Osteoblast (primary cell): ENCODE data around the gene LTBP1. TPM values are rescaled to one million over a fixed set of nuclear protein-coding genes. Genes with fewer than 3 reads are reported as not detected.

Experiments
- DNase-seq: peaks from one replicate; pipeline ENCODE4 v3.0.0; 2011; ENCODE audit warnings: low spot score, mixed read lengths; ENCODE audit not compliant: insufficient read length; ENCODE audit errors: missing footprints
- H2AFZ ChIP-seq: 2 replicates; pipeline ENCODE4 v1.6.0; 2011; ENCODE audit warnings: mild to moderate bottlenecking, low read length
- H3K27ac ChIP-seq: 2 replicates; pipeline ENCODE4 v1.5.1; 2011; ENCODE audit warnings: mild to moderate bottlenecking, low read depth, low read length, moderate library complexity
- H3K27me3 ChIP-seq: 2 replicates; pipeline ENCODE4 v1.6.0; 2012; ENCODE audit warnings: mild to moderate bottlenecking, control low read depth, inconsistent platforms, low read length, moderate library complexity; ENCODE audit not compliant: insufficient read depth
- H3K36me3 ChIP-seq: 2 replicates; pipeline ENCODE4 v1.5.1; 2011; ENCODE audit warnings: mild to moderate bottlenecking, low read length, control low read depth, moderate library complexity; ENCODE audit not compliant: insufficient read depth
- H3K4me1 ChIP-seq: 2 replicates; pipeline ENCODE4 v1.5.1; 2011; ENCODE audit warnings: mild to moderate bottlenecking, low read length, control low read depth, moderate library complexity; ENCODE audit not compliant: insufficient read depth
- H3K4me2 ChIP-seq: 2 replicates; pipeline ENCODE4 v1.6.0; 2011; ENCODE audit warnings: mild to moderate bottlenecking, low read length; ENCODE audit not compliant: insufficient read depth
- H3K4me3 ChIP-seq: fragments of 200-600 bp; sonication (generic); 3 replicates; pipeline ENCODE4 v1.5.1; 2012; ENCODE audit warnings: mild to moderate bottlenecking, low read length, inconsistent platforms; ENCODE audit not compliant: insufficient read depth
- H3K79me2 ChIP-seq: 2 replicates; pipeline ENCODE4 v1.6.0; 2012; ENCODE audit warnings: mild to moderate bottlenecking, low read length, control low read depth, inconsistent platforms; ENCODE audit not compliant: insufficient read depth
- H3K9me3 ChIP-seq: 2 replicates; pipeline ENCODE4 v1.5.1; 2011; ENCODE audit warnings: low read depth, low read length, control low read depth
- H4K20me1 ChIP-seq: 2 replicates; pipeline ENCODE4 v1.6.0; 2012; ENCODE audit warnings: mild to moderate bottlenecking, low read length, control low read depth; ENCODE audit not compliant: insufficient read depth
- CTCF ChIP-seq: IDR thresholded peaks from 2 replicates; pipeline ENCODE4 v1.5.1; 2011; ENCODE audit warnings: mild to moderate bottlenecking, low read depth, low read length, moderate library complexity; ENCODE audit errors: extremely low read depth
- total RNA-seq: library from RNA; depleted of rRNA; stranded (reverse); fragments of >200 nt; gene quantifications from 2 replicates; pipeline ENCODE4 v1.2.3, GENCODE V29; 2012

The LTBP1 gene
- total RNA-seq, 1 donor = 224 TPM

DNA sequence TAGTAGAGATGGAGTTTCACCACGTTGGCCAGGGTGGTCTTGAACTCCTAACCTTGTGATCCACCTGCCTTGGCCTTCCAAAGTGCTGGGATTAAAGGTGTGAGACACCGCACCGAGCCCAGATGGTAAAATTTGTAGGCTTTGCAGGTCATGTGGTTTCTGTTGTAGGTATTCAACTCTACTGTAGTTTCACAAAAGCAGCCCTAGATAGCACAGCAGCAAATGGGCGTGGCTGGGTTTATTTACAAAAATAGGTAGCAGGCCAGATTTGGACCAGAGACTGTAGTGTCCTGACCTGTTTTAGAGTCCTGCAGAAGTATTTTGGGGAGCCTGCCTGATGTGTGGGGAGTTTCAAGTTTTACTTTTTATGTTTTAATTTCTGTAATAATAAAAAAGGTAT is 445.6 kb downstream of the LTBP1 start:
- no peak for DNase-seq
- no peak overlapping the region for H2AFZ ChIP-seq
- no peaks in the 10 kb centered on the region for H4K20me1 ChIP-seq
- no peak overlapping the region for H3K4me3 ChIP-seq
- H3K4me1 ChIP-seq = no peaks in the 10 kb centered on the region
- H3K9me3 ChIP-seq = no peaks in the 10 kb centered on the region
- H3K79me2 ChIP-seq = no peaks in the 10 kb centered on the region
- H3K4me2 ChIP-seq = no peak overlapping the region
- no peaks in the 10 kb centered on the region for H3K27me3 ChIP-seq
- H3K27ac ChIP-seq = no peak overlapping the region
- H3K36me3 ChIP-seq = peaks cover 23% of the 10 kb centered on the region
- no peak for TF ChIP-seq CTCF

GRCh38 chr2:33395034-33395433 is 448.3 kb downstream of the LTBP1 start:
- peaks cover 19% of the 10 kb centered on the region for H3K36me3 ChIP-seq
- H3K27ac ChIP-seq = no peak overlapping the region
- no peaks in the 10 kb centered on the region for H3K27me3 ChIP-seq
- H3K79me2 ChIP-seq = no peaks in the 10 kb centered on the region
- H4K20me1 ChIP-seq = no peaks in the 10 kb centered on the region
- no peaks in the 10 kb centered on the region for H3K4me1 ChIP-seq
- H3K4me2 ChIP-seq = no peak overlapping the region
- H3K4me3 ChIP-seq = no peak overlapping the region
- no peaks in the 10 kb centered on the region for H3K9me3 ChIP-seq
- no peak for DNase-seq
- TF ChIP-seq CTCF = no peak
- no peak overlapping the region for H2AFZ ChIP-seq

DNA sequence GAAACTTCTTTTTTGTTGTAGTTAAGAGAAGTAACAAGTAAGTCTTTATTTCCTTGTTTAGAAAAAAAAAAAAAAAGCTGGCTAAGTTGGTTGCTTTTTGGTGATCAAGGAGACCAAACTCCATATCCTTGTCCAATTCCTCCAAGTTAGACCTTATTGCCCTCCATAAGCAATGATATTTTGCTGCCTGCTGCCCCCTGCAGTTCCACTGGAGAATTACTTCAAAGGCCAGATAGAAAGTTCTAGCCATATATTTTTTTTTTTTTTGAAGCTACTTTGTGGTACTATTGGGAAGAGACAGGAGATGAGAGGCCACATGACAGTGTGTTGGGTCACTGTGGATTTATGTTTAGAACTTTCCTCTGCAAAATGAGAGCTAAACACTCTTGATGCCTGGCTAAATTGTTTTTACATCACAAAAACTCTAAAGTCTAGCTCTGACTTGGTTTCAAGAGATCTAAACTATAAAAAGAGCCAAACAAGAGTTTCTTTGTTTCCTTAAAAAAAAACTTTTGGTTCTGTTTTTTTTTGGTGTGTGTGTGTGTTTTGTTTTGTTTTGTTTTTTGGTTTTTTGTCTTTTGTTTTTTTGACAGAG is 449.0 kb downstream of the LTBP1 start:
- H3K36me3 ChIP-seq = peaks cover 16% of the 10 kb centered on the region
- no peak overlapping the region for H3K4me2 ChIP-seq
- peak; percentile 83 for TF ChIP-seq CTCF
- H3K4me3 ChIP-seq = no peak overlapping the region
- no peaks in the 10 kb centered on the region for H4K20me1 ChIP-seq
- H3K9me3 ChIP-seq = no peaks in the 10 kb centered on the region
- H3K27me3 ChIP-seq = no peaks in the 10 kb centered on the region
- no peaks in the 10 kb centered on the region for H3K79me2 ChIP-seq
- H3K27ac ChIP-seq = no peak overlapping the region
- no peaks in the 10 kb centered on the region for H3K4me1 ChIP-seq
- DNase-seq = peak; percentile 79
- no peak overlapping the region for H2AFZ ChIP-seq

- H2AFZ ChIP-seq = no peak overlapping the region
These were observed 457.6 kb downstream of the LTBP1 start for GRCh38 chr2:33404321-33404720.

More at GRCh38 chr2:33404321-33404720, 457.6 kb downstream of the LTBP1 start:
- Histone ChIP-seq H3K4me3 (no peak overlapping the region), H3K36me3 (no peaks in the 10 kb centered on the region), H3K27me3 (no peaks in the 10 kb centered on the region), H3K9me3 (no peaks in the 10 kb centered on the region), H3K79me2 (no peaks in the 10 kb centered on the region), H4K20me1 (no peaks in the 10 kb centered on the region), H3K4me2 (no peak overlapping the region), H3K27ac (no peak overlapping the region), H3K4me1 (no peaks in the 10 kb centered on the region)
- no peak for TF ChIP-seq CTCF
- DNase-seq = no peak
